LNCaP clone FGC (cell line): Measurements from ENCODE around the gene MACROD2.
"Not testable (repeated sequence)": the region's sequence is repeated elsewhere in the genome, so short reads cannot be mapped to it uniquely, and the experiment has no call there.

Experiments
- DNase-seq: peaks from one replicate; pipeline ENCODE4 v3.0.0-alpha.2; 2011; ENCODE audit warnings: low read depth
- H3K4me3 ChIP-seq: 2 replicates; pipeline ENCODE4 v1.5.1; 2011; ENCODE audit warnings: mild to moderate bottlenecking, low read depth, low read length, control low read depth
- TF ChIP-seq, protein P1 (sequence below): IDR thresholded peaks from 2 replicates; pipeline ENCODE4 v1.5.1; 2012; ENCODE audit warnings: mild to moderate bottlenecking; ENCODE audit not compliant: control insufficient read depth, insufficient read depth; ENCODE audit errors: extremely low read depth

Gene MACROD2

DNA sequence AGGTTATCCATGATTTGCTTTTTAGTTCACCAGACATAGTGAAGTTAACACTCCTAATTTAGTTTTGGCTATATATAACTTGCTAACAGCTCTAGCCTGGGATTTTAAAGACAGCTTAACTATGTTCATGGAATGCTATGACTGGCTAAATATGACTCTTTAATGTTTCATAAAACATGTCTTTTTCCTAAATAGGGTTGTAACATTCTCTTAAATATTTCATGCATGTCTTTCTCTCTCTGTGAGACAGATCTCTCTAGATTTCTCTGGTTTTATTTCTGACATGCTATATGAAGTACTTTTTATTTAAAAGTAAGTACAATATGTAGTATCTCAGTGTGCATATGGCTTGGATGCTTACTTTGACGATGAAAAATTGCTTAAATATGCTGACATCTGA, 35.7 kb downstream of the MACROD2 start:
- TF ChIP-seq, protein P1, sequence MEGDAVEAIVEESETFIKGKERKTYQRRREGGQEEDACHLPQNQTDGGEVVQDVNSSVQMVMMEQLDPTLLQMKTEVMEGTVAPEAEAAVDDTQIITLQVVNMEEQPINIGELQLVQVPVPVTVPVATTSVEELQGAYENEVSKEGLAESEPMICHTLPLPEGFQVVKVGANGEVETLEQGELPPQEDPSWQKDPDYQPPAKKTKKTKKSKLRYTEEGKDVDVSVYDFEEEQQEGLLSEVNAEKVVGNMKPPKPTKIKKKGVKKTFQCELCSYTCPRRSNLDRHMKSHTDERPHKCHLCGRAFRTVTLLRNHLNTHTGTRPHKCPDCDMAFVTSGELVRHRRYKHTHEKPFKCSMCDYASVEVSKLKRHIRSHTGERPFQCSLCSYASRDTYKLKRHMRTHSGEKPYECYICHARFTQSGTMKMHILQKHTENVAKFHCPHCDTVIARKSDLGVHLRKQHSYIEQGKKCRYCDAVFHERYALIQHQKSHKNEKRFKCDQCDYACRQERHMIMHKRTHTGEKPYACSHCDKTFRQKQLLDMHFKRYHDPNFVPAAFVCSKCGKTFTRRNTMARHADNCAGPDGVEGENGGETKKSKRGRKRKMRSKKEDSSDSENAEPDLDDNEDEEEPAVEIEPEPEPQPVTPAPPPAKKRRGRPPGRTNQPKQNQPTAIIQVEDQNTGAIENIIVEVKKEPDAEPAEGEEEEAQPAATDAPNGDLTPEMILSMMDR: no peak
- H3K4me3 ChIP-seq: no peak overlapping the region
- DNase-seq: no peak

DNA sequence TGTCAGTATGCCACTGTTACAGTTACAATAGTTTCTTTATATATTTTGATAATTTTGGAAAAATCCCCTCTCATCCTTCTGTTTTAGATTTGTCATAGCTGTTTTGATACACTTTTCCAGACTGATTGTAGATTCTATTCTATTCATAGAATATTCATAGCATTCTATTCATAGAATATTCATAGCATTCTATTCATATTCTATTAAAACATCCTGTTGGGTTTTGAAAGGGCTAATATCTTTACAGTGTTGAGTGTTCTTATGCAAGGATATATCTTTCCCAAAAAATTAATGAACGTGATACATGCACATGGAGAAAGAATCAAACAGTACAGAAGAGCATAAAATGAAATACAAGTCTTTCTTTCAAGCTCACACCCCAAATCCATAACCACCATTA, 38.0 kb downstream of the MACROD2 start:
- H3K4me3 ChIP-seq: no peak overlapping the region
- DNase-seq: no peak
- TF ChIP-seq, protein P1: no peak

DNA sequence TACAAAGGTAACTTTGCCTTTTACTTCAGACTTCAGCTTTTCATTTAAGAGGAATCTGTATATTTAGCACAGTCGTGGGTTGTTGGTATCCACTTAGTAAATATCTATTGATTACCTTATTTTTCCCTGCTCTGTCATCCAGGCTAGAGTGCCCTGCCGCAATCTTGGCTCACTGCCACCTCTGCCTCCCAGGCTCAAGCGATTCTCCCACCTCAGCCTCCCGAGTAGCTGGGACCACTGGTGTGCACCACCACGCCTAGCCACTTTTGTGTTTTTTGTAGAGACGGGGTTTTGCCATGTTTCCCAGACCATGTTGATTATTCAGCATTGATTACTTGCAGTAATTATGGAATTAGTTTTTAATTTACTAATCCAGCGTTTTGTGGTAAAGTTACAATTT, 41.3 kb downstream of the MACROD2 start:
- H3K4me3 ChIP-seq: no peak overlapping the region
- TF ChIP-seq, protein P1: no peak
- DNase-seq: no peak

- H3K4me3 ChIP-seq, DNase-seq: not testable (repeated sequence)
Measured at GRCh38 chr20:14044712-14045276, 49.5 kb downstream of the MACROD2 start.

- DNase-seq: no peak
- TF ChIP-seq, protein P1: no peak
- no peak overlapping the region for H3K4me3 ChIP-seq
Measured at GRCh38 chr20:14046534-14046933, 51.2 kb downstream of the MACROD2 start.

GRCh38 chr20:14049111-14049510, 53.8 kb downstream of the MACROD2 start:
- H3K4me3 ChIP-seq: no peak overlapping the region
- DNase-seq: no peak
- TF ChIP-seq, protein P1: no peak

GRCh38 chr20:14051454-14051853, 56.1 kb downstream of the MACROD2 start:
- TF ChIP-seq, protein P1: no peak
- no peak for DNase-seq
- no peak overlapping the region for H3K4me3 ChIP-seq
